ENCODE measurements around the gene SNRNP35. TPM values are rescaled to one million over a fixed set of nuclear protein-coding genes. Genes with fewer than 3 reads are reported as not detected.

SNRNP35 gene
- total and polyA plus RNA-seq, 2 of the 8 experiments (the other 6 are each of a cell fraction or from before 2014, with no cell fraction given): 8.0 to 16.9 TPM

DNA sequence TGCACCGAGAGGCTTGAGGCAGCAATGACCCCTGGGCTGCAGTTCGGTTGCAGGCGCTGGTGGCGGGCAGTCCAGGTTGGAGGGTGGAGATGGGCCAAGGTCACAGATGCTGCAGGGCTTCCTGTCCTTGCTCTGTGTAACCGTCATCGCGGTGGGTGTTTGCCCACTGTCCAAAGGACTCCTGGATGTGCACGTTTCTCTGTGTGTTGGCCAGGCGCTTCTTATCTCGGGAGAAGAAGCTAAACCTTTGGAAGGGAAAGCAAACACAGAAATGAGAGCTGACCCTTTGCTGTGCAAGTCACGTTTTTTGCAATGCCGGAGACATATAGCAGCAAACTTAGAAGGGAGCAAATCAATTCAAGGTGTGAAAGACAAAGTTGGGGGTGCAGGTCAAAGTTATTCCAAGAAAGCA, 14.5 kb downstream of the SNRNP35 start:
- peaks cover 0 to 2% of the 10 kb centered on the region in 2 experiments for H4K20me1 ChIP-seq (replicated peaks in 1 of 2; ENCODE audit: control insufficient read depth in 1 of 2, insufficient read depth in 2 of 2, low read length in 2 of 2)
- 91% methylated on average over 12 of the region's 12 CpGs; no CpG with 5 or more reads in 1 of the 2 experiments for WGBS, 2 experiments (ENCODE audit: extremely low coverage in 1 of 2, insufficient coverage in 1 of 2, insufficient read length in 1 of 2, insufficient replicate concordance in 2 of 2, low coverage in 1 of 2, low lambda C conversion rate in 2 of 2, missing lambda C conversion rate in 1 of 2)
- FAIRE-seq: no peak
- no peaks in the 10 kb centered on the region for H3K23me2 ChIP-seq (ENCODE audit: low read depth, low read length)
- no peak overlapping the region for H3K9ac ChIP-seq (replicated peaks in 1 of 4; ENCODE audit: extremely low read depth in 1 of 4, low read depth in 3 of 4, low read length in 3 of 4)
- TF ChIP-seq SUZ12 (IDR thresholded peaks at IDR 0.05; ENCODE audit: low read length) (no peak), SIX5 (IDR thresholded peaks at IDR 0.05; ENCODE audit: low read depth, low read length) (no peak), ZNF274 (IDR thresholded peaks at IDR 0.05; ENCODE audit: borderline replicate concordance, extremely low read depth, low read length) (no peak), POLR2A (IDR thresholded peaks at IDR 0.05; ENCODE audit: control extremely low read depth in 1 of 2, low read depth in 2 of 2, low read length in 2 of 2) (no peak), POU5F1 (IDR thresholded peaks at IDR 0.05; ENCODE audit: low read depth, low read length) (no peak), SP1 (IDR thresholded peaks at IDR 0.05; ENCODE audit: low read depth, low read length) (no peak), KDM4A (IDR thresholded peaks at IDR 0.05; ENCODE audit: low read depth, low read length, severe bottlenecking) (no peak)
- H3K79me1 ChIP-seq (ENCODE audit: low read depth, low read length): no peaks in the 10 kb centered on the region
- H4K5ac ChIP-seq (ENCODE audit: insufficient read length, low read depth, low read length): no peak overlapping the region
- no peak for DNase-seq (ENCODE audit: low read depth in 1 of 2, low spot score in 2 of 2)
- no peaks in the 10 kb centered on the region for H3K27me3 ChIP-seq (replicated peaks in 1 of 4; ENCODE audit: control insufficient read depth in 3 of 4, extremely low read depth in 1 of 4, insufficient read depth in 3 of 4, low read length in 3 of 4)
- H3K23ac ChIP-seq (ENCODE audit: insufficient read length): no peak overlapping the region
- H2BK12ac ChIP-seq (ENCODE audit: low read depth, low read length): no peak overlapping the region
- no peak overlapping the region for H4K91ac ChIP-seq (replicated peaks; ENCODE audit: insufficient read length, low read length)
- ChIA-PET CTCF (ENCODE audit: partially characterized antibody) (interaction anchor here (2.0 kb wide), 1 partner anchor 146 kb away, joined by 4 read pairs; no protein-coding TSS in a partner anchor), POLR2A (ENCODE audit: partially characterized antibody) (interaction anchor here (1.0 kb wide), 1 partner anchor 13 kb away, joined by 3 read pairs; no protein-coding TSS in a partner anchor)
- H3K18ac ChIP-seq (ENCODE audit: extremely low read depth, low read length): no peak overlapping the region
- H3K4me3 ChIP-seq (ENCODE audit: extremely low read depth in 1 of 4, insufficient read depth in 2 of 4, low read depth in 3 of 4, low read length in 4 of 4): no peak overlapping the region
- no peaks in the 10 kb centered on the region for H3K4me1 ChIP-seq (replicated peaks in 1 of 4; ENCODE audit: control insufficient read depth in 3 of 4, insufficient read depth in 4 of 4, low read length in 3 of 4)
- peaks cover 0 to 15% (median 1%) of the 10 kb centered on the region in 4 experiments; a peak in 4 of 8 replicates for H3K36me3 ChIP-seq (ENCODE audit: control insufficient read depth in 2 of 4, insufficient read depth in 4 of 4, low read length in 3 of 4)
- H3K9me3 ChIP-seq (ENCODE audit: insufficient read depth in 2 of 2, low read depth in 1 of 2, low read length in 1 of 2): no peaks in the 10 kb centered on the region
- H3K14ac ChIP-seq (ENCODE audit: insufficient read length): no peak overlapping the region
- H2BK15ac ChIP-seq (ENCODE audit: low read length): no peak overlapping the region
- H3K4ac ChIP-seq (replicated peaks; ENCODE audit: insufficient read length, low read depth, low read length): no peak overlapping the region
- no peak overlapping the region for H3K56ac ChIP-seq (replicated peaks; ENCODE audit: insufficient read length, low read depth, low read length)
- no peak overlapping the region for H2AK5ac ChIP-seq (ENCODE audit: low read depth, low read length)
- no peak overlapping the region for H2AFZ ChIP-seq (ENCODE audit: low read length)
- H3K4me2 ChIP-seq (ENCODE audit: insufficient read depth in 1 of 2, low read depth in 2 of 2, low read length in 2 of 2): no peak overlapping the region
- H2BK20ac ChIP-seq (ENCODE audit: low read length): no peak overlapping the region
- no peaks in the 10 kb centered on the region for H3K79me2 ChIP-seq (ENCODE audit: control insufficient read depth in 1 of 2, insufficient read depth in 2 of 2, low read length in 2 of 2)
- no peak overlapping the region for H2BK5ac ChIP-seq (ENCODE audit: low read depth, low read length)
- H4K8ac ChIP-seq (ENCODE audit: extremely low read depth, insufficient read depth, low read length): no peak overlapping the region
- no peak overlapping the region for H3K27ac ChIP-seq (ENCODE audit: low read depth, low read length)
- no peak overlapping the region for H2BK120ac ChIP-seq (replicated peaks; ENCODE audit: low read depth, low read length)

Measured in H1 (cell line).